ENCODE measurements around the gene BRAF.
A peak's percentile ranks its signal among the peaks of the same experiment; 100 is the strongest.

The BRAF gene

GRCh38 chr7:140922741-140923345 lies 1.9 kb downstream of the BRAF start:
- Histone ChIP-seq H3K9me2 (replicated peaks; ENCODE audit: insufficient read depth, low read length) (no peaks in the 10 kb centered on the region), H3K79me2 (ENCODE audit: insufficient read depth, low read length) (peaks cover 51% of the 10 kb centered on the region), H3K9ac (ENCODE audit: low read length) (no peak overlapping the region), H2AFZ (ENCODE audit: low read depth, low read length, severe bottlenecking) (no peak overlapping the region), H3K27ac (ENCODE audit: low read depth, low read length) (no peak overlapping the region), H3F3A (ENCODE audit: insufficient read depth) (peaks cover 5% of the 10 kb centered on the region; the same call in 1 of the 2 replicates), H4K20me1 (ENCODE audit: low read depth, low read length) (peaks cover 17% of the 10 kb centered on the region; the same call in 1 of the 2 replicates), H3K27me3 (ENCODE audit: low read length) (no peaks in the 10 kb centered on the region), H3K36me3 (ENCODE audit: low read length) (no peaks in the 10 kb centered on the region), H3K4me2 (ENCODE audit: low read depth, low read length, poor library complexity, severe bottlenecking) (peak overlapping the region; percentile 67), H3K9me3 (ENCODE audit: insufficient read depth, low read length) (no peaks in the 10 kb centered on the region), H3K4me3 (ENCODE audit: insufficient read depth, low read length, poor library complexity, severe bottlenecking) (no peak overlapping the region)
- TF ChIP-seq CTCF (IDR thresholded peaks at IDR 0.05; ENCODE audit: insufficient read depth, low read length, poor library complexity, severe bottlenecking) (no peak), EZH2phosphoT487 (conservative IDR thresholded peaks at IDR 0.05; ENCODE audit: low read length) (no peak)

- Histone ChIP-seq H2AFZ (ENCODE audit: low read depth, low read length, severe bottlenecking) (no peak overlapping the region), H3F3A (ENCODE audit: insufficient read depth) (peaks cover 5% of the 10 kb centered on the region; the same call in 1 of the 2 replicates), H3K79me2 (ENCODE audit: insufficient read depth, low read length) (peaks cover 71% of the 10 kb centered on the region), H3K27me3 (ENCODE audit: low read length) (no peaks in the 10 kb centered on the region), H3K9me2 (replicated peaks; ENCODE audit: insufficient read depth, low read length) (no peaks in the 10 kb centered on the region), H3K4me2 (ENCODE audit: low read depth, low read length, poor library complexity, severe bottlenecking) (no peak overlapping the region), H3K9me3 (ENCODE audit: insufficient read depth, low read length) (no peaks in the 10 kb centered on the region), H4K20me1 (ENCODE audit: low read depth, low read length) (peaks cover 17% of the 10 kb centered on the region; the same call in 1 of the 2 replicates), H3K9ac (ENCODE audit: low read length) (no peak overlapping the region), H3K36me3 (ENCODE audit: low read length) (no peaks in the 10 kb centered on the region), H3K4me3 (ENCODE audit: insufficient read depth, low read length, poor library complexity, severe bottlenecking) (no peak overlapping the region), H3K27ac (ENCODE audit: low read depth, low read length) (no peak overlapping the region)
- TF ChIP-seq EZH2phosphoT487 (conservative IDR thresholded peaks at IDR 0.05; ENCODE audit: low read length) (no peak), CTCF (IDR thresholded peaks at IDR 0.05; ENCODE audit: insufficient read depth, low read length, poor library complexity, severe bottlenecking) (no peak)
Measured at GRCh38 chr7:140920745-140921144, 4.0 kb downstream of the BRAF start.

- peaks cover 5% of the 10 kb centered on the region; the same call in 1 of the 2 replicates for H3F3A ChIP-seq (ENCODE audit: insufficient read depth)
- no peak overlapping the region for H3K4me2 ChIP-seq (ENCODE audit: low read depth, low read length, poor library complexity, severe bottlenecking)
- H3K4me3 ChIP-seq (ENCODE audit: insufficient read depth, low read length, poor library complexity, severe bottlenecking): no peak overlapping the region
- no peak overlapping the region for H2AFZ ChIP-seq (ENCODE audit: low read depth, low read length, severe bottlenecking)
- TF ChIP-seq CTCF (IDR thresholded peaks at IDR 0.05; ENCODE audit: insufficient read depth, low read length, poor library complexity, severe bottlenecking): no peak
- TF ChIP-seq EZH2phosphoT487 (conservative IDR thresholded peaks at IDR 0.05; ENCODE audit: low read length): no peak
- peaks cover 84% of the 10 kb centered on the region for H3K79me2 ChIP-seq (ENCODE audit: insufficient read depth, low read length)
- H3K36me3 ChIP-seq (ENCODE audit: low read length): no peaks in the 10 kb centered on the region; the same call in 1 of the 2 replicates
- peaks cover 17% of the 10 kb centered on the region; the same call in 1 of the 2 replicates for H4K20me1 ChIP-seq (ENCODE audit: low read depth, low read length)
- no peak overlapping the region for H3K27ac ChIP-seq (ENCODE audit: low read depth, low read length)
- H3K9me2 ChIP-seq (replicated peaks; ENCODE audit: insufficient read depth, low read length): no peaks in the 10 kb centered on the region
- H3K27me3 ChIP-seq (ENCODE audit: low read length): no peaks in the 10 kb centered on the region
- H3K9ac ChIP-seq (ENCODE audit: low read length): no peak overlapping the region
- no peaks in the 10 kb centered on the region for H3K9me3 ChIP-seq (ENCODE audit: insufficient read depth, low read length)
Measured at GRCh38 chr7:140918236-140918635, 6.5 kb downstream of the BRAF start.

Measured in SU-DHL-6 (cell line).